Lower leg skin (tissue), 4 donors: ENCODE results near the gene NR0B1. TPM values are rescaled to one million over a fixed set of nuclear protein-coding genes. Genes with fewer than 3 reads are reported as not detected.

Experiments used
- DNase-seq, 2 donors: peaks; one replicate each; pipeline ENCODE4 v3.0.0-alpha.2; 2019; ENCODE audit warnings: low spot score in 2 of 2
- H3K4me3 ChIP-seq: fragments of 200-600 bp; sonication (generic); 2 replicates; pipeline ENCODE4 v1.5.1; 2017; ENCODE audit warnings: mild to moderate bottlenecking, low read depth; ENCODE audit not compliant: poor library complexity, severe bottlenecking
- POLR2A ChIP-seq, 2 donors: fragments of 450-650 bp; IDR thresholded peaks; one replicate each; pipeline ENCODE4 v1.6.1; 2016 to 2017; ENCODE audit warnings: antibody characterized with exemption in 2 of 2, mild to moderate bottlenecking in 1 of 2, moderate library complexity in 1 of 2
- WGBS, 2 donors: methylation state at CpG; one replicate each; pipeline ENCODE4 v1.1.5; 2018; 5-methylcytosine and 5-hydroxymethylcytosine counted together
- intact Hi-C: fragments of 100-400 bp; cut with DNase I; formaldehyde crosslinking; loops from one replicate; pipeline ENCODE4 v1.15.0; 2023; ENCODE audit warnings: low total_unique reads
- total RNA-seq, 4 donors: library from RNA; depleted of rRNA; stranded (reverse); fragments of >200 nt; gene quantifications; one replicate each; pipeline ENCODE4 v1.1.0, GENCODE V29; 2016
- TF ChIP-seq, protein P1 (sequence below), 3 donors: fragments of 450-650 bp; IDR thresholded peaks; one replicate each; pipeline ENCODE4 v1.5.1; 2016; ENCODE audit warnings: antibody characterized with exemption in 3 of 3, mild to moderate bottlenecking in 3 of 3, moderate library complexity in 2 of 3

The NR0B1 gene
- total RNA-seq, 4 donors from 2014 or later = not detected

DNA sequence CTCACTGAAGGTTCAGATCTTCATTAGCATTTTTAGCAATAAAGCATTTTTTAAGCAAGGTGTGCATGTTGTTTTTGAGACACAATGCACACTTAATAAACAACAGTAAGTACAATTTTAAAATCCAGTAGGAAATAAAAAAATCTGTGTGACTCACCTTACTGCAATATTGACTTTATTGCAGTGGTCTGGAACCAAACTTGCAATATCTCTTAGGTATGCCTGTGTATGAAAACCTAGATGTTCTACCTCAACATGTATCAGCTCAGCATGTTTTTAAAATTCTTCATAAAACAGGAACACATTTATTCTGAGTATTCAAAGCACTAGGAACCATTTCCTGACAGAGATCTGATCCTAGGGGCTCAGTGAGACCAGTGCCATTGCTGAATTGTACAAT, 26.7 kb downstream of the NR0B1 start:
- intact Hi-C loops = no loop called here
- no peak for DNase-seq
- no peak for TF ChIP-seq POLR2A (IDR thresholded peaks at IDR 0.05)
- H3K4me3 ChIP-seq = no peak overlapping the region

- TF ChIP-seq, protein P1, sequence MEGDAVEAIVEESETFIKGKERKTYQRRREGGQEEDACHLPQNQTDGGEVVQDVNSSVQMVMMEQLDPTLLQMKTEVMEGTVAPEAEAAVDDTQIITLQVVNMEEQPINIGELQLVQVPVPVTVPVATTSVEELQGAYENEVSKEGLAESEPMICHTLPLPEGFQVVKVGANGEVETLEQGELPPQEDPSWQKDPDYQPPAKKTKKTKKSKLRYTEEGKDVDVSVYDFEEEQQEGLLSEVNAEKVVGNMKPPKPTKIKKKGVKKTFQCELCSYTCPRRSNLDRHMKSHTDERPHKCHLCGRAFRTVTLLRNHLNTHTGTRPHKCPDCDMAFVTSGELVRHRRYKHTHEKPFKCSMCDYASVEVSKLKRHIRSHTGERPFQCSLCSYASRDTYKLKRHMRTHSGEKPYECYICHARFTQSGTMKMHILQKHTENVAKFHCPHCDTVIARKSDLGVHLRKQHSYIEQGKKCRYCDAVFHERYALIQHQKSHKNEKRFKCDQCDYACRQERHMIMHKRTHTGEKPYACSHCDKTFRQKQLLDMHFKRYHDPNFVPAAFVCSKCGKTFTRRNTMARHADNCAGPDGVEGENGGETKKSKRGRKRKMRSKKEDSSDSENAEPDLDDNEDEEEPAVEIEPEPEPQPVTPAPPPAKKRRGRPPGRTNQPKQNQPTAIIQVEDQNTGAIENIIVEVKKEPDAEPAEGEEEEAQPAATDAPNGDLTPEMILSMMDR (IDR thresholded peaks at IDR 0.05) = no peak
- no peak for TF ChIP-seq POLR2A (IDR thresholded peaks at IDR 0.05)
- no peak overlapping the region for H3K4me3 ChIP-seq
- no peak for DNase-seq
- WGBS, 2 donors = 67 to 96% methylated on average over 1 of the region's 1 CpG
- intact Hi-C loops = no loop called here
These were observed 28.8 kb downstream of the NR0B1 start for GRCh38 chrX:30280428-30280827.

DNA sequence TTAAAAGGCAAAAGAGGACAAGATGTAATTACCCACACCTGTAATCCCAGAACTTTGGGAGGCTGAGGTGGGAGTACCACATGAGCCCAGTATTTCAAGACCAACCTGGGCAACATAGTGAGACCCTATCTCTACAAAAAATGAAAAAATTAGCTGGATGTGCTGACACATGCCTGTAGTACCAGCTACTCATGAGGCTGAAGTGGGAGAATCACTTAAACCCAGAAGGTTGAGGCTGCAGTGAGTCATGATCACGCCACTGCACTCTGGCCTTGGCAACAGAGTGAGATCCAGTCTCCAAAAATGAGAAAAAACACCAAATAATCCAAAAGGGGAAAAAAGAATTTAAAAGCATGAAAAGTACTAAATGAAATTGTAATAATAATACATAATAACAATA, 30.8 kb downstream of the NR0B1 start:
- WGBS, 2 donors = 0 to 44% methylated on average over 1 of the region's 1 CpG
- TF ChIP-seq, protein P1 (IDR thresholded peaks at IDR 0.05) = no peak
- no peak for TF ChIP-seq POLR2A (IDR thresholded peaks at IDR 0.05)

DNA sequence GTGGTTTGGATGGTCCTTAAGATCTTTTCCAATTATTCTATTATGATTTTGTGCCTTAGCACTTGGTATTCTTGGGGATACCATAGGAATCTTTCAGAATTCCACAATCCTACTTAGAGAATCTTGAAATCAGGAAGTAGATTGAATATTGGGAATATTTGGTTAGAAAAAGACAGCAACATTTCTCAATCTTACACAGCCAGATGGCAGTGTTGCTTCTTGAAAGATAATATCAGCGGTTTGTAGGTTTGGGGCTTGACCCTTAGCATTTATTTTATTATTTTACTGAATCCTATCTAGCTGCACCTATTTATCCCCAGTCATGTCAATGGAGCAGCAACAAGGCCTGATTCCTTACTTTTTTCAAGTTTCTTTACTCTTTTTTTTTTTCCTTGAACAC, 33.7 kb downstream of the NR0B1 start:
- no peak overlapping the region for H3K4me3 ChIP-seq
- intact Hi-C loops = no loop called here
- 6 to 7% methylated on average over 1 of the region's 1 CpG for WGBS, 2 donors
- no peak for DNase-seq
- TF ChIP-seq POLR2A (IDR thresholded peaks at IDR 0.05) = no peak
- TF ChIP-seq, protein P1 (IDR thresholded peaks at IDR 0.05) = no peak

More for the DNA sequence above, 30.8 kb downstream of the NR0B1 start:
- no peak overlapping the region for H3K4me3 ChIP-seq
- DNase-seq = no peak
- intact Hi-C loops = no loop called here

DNA sequence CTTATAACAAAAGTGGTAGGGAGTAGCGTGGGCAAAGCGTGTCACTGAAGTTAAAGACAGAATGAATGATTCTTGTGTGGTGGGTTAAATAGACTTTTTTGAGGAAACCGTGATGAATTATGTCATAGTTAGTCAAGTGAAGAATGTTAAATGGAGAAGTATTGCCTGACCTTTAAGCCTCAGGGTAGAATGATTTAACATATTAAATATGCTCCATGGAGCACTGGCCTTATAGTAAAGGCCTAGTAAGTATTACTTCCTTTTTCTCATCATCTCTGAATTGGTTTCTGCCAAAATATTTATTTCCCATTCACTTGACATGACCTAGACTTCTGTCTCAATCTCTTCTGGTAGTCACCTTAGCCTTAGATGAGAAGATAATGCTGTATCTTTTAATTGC, 38.6 kb downstream of the NR0B1 start:
- intact Hi-C loops = no loop called here
- no peak overlapping the region for H3K4me3 ChIP-seq
- DNase-seq = no peak
- 84 to 89% methylated on average over 3 of the region's 3 CpGs for WGBS, 2 donors
- TF ChIP-seq, protein P1 (IDR thresholded peaks at IDR 0.05) = no peak
- TF ChIP-seq POLR2A (IDR thresholded peaks at IDR 0.05) = no peak

- 76 to 97% methylated on average over 1 of the region's 1 CpG for WGBS, 2 donors
- no peak for TF ChIP-seq POLR2A (IDR thresholded peaks at IDR 0.05)
- TF ChIP-seq, protein P1 (IDR thresholded peaks at IDR 0.05) = no peak
- DNase-seq = no peak
- no peak overlapping the region for H3K4me3 ChIP-seq
- intact Hi-C loops = no loop called here
These were observed 46.4 kb downstream of the NR0B1 start for GRCh38 chrX:30262763-30263162.
